DOHH2 (cell line): ENCODE data around the gene CIAO3.
A peak's percentile ranks its signal among the peaks of the same experiment; 100 is the strongest.

ENCODE experiments used
- H3F3A ChIP-seq: fragments of 200-600 bp; sonication (generic), shearing (Covaris generic); 2 replicates; pipeline ENCODE4 v1.6.0; 2016; ENCODE audit warnings: antibody characterized with exemption, mild to moderate bottlenecking; ENCODE audit not compliant: control insufficient read depth, insufficient read depth
- H3K27ac ChIP-seq: fragments of 200-600 bp; sonication (generic); 2 replicates; pipeline ENCODE4 v1.5.1; 2014; ENCODE audit warnings: low read depth, mild to moderate bottlenecking, low read length, moderate library complexity
- H3K27me3 ChIP-seq: fragments of 200-600 bp; sonication (generic); 2 replicates; pipeline ENCODE4 v1.6.1; 2014; ENCODE audit warnings: mild to moderate bottlenecking, low read length, mixed read lengths; ENCODE audit not compliant: control insufficient read depth
- H3K36me3 ChIP-seq: fragments of 200-600 bp; sonication (generic); 2 replicates; pipeline ENCODE4 v1.6.1; 2014; ENCODE audit warnings: mild to moderate bottlenecking, low read length, moderate library complexity, mixed read lengths; ENCODE audit not compliant: control insufficient read depth
- H3K4me1 ChIP-seq: fragments of 200-600 bp; sonication (generic); 2 replicates; pipeline ENCODE4 v1.6.1; 2014; ENCODE audit warnings: mild to moderate bottlenecking, low read length, mixed read lengths; ENCODE audit not compliant: control insufficient read depth
- H3K4me2 ChIP-seq: fragments of 200-600 bp; sonication (generic); 2 replicates; pipeline ENCODE4 v1.6.0; 2014; ENCODE audit warnings: mild to moderate bottlenecking, low read length, moderate library complexity
- H3K4me3 ChIP-seq: fragments of 200-600 bp; sonication (generic); 2 replicates; pipeline ENCODE4 v1.5.1; 2014; ENCODE audit warnings: mild to moderate bottlenecking, low read length, mixed read lengths
- H3K79me2 ChIP-seq: fragments of 200-600 bp; sonication (generic); 2 replicates; pipeline ENCODE4 v1.6.1; 2014; ENCODE audit warnings: mild to moderate bottlenecking, low read length, mixed read lengths; ENCODE audit not compliant: control insufficient read depth
- H3K9me2 ChIP-seq: fragments of 200-600 bp; sonication (generic); replicated peaks from 2 replicates; pipeline ENCODE4 v1.6.1; 2014; ENCODE audit warnings: mild to moderate bottlenecking, low read length, mixed read lengths; ENCODE audit not compliant: control insufficient read depth
- H3K9me3 ChIP-seq: fragments of 200-600 bp; sonication (generic); 2 replicates; pipeline ENCODE4 v1.6.1; 2014; ENCODE audit warnings: antibody characterized with exemption, low read length, mixed read lengths; ENCODE audit not compliant: control insufficient read depth, insufficient read depth
- H4K20me1 ChIP-seq: fragments of 200-600 bp; sonication (generic); 2 replicates; pipeline ENCODE4 v1.6.0; 2014; ENCODE audit warnings: low read depth, mild to moderate bottlenecking, antibody characterized with exemption, low read length, moderate library complexity; ENCODE audit not compliant: control insufficient read depth, insufficient read depth
- CTCF ChIP-seq: fragments of 200-600 bp; sonication (generic); IDR thresholded peaks from one replicate; pipeline ENCODE4 v1.5.1; 2014; ENCODE audit warnings: antibody characterized with exemption, mild to moderate bottlenecking, low read depth, low read length; ENCODE audit not compliant: poor library complexity, severe bottlenecking
- EZH2phosphoT487 ChIP-seq: fragments of 200-600 bp; sonication (generic); IDR thresholded peaks from 2 replicates; pipeline ENCODE4 v1.6.1; 2017; ENCODE audit warnings: borderline replicate concordance, mild to moderate bottlenecking, antibody characterized with exemption, low read length, moderate library complexity, mixed read lengths

CIAO3 gene

DNA sequence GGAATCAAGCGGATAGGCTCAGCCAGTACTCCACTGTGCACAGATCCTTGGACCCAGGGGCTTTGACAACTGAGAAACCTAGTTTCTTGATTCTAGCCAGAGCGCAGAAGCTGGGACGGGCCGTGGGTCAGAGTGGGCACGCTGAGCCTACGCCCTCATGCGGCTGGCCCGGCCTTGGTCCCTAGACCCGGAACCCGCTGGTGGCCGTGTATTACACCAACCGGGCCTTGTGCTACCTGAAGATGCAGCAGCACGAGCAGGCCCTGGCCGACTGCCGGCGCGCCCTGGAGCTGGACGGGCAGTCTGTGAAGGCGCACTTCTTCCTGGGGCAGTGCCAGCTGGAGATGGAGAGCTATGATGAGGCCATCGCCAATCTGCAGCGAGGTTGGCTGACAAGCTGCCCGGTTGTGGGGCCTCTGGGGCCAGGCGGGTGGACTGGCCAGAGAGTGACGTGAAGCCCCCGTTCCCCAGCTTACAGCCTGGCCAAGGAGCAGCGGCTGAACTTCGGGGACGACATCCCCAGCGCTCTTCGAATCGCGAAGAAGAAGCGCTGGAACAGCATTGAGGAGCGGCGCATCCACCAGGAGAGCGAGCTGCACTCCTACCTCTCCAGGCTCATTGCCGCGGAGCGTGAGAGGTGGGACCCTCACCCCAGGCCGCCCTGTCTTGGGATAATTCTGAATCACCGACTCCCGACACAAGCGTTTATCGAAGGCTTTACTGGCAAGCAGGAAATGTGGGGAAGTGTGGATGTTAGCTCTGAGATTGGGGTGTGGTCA lies 59.6 kb downstream of the CIAO3 start:
- Histone ChIP-seq H3K36me3 (peaks cover 45% of the 10 kb centered on the region), H4K20me1 (peaks cover 19% of the 10 kb centered on the region), H3F3A (no peaks in the 10 kb centered on the region; the same call in 1 of the 2 replicates), H3K79me2 (peaks cover 36% of the 10 kb centered on the region), H3K4me3 (peak overlapping the region; percentile 98), H3K27me3 (no peaks in the 10 kb centered on the region), H3K9me2 (no peaks in the 10 kb centered on the region), H3K4me2 (peak overlapping the region; percentile 97), H3K9me3 (no peaks in the 10 kb centered on the region), H3K27ac (peak overlapping the region; percentile 60), H3K4me1 (peaks cover 45% of the 10 kb centered on the region)
- no peak for TF ChIP-seq EZH2phosphoT487
- TF ChIP-seq CTCF = peak; percentile 40

GRCh38 chr16:680625-680945 lies 60.2 kb downstream of the CIAO3 start:
- TF ChIP-seq CTCF (no peak), EZH2phosphoT487 (no peak)

GRCh38 chr16:679814-680624 lies 60.8 kb downstream of the CIAO3 start, which contains the start of gene STUB1:
Gene STUB1 (plus strand): TSS chr16:680410. CDS start chr16:680526, 116 bp downstream.
- Histone ChIP-seq H3K79me2 (peaks cover 36% of the 10 kb centered on the region), H3K36me3 (peaks cover 33% of the 10 kb centered on the region), H3K27me3 (peaks cover 3% of the 10 kb centered on the region; the same call in 1 of the 2 replicates), H3K4me3 (peak within 1 kb of the TSS; percentile 98), H3F3A (no peaks in the 10 kb centered on the region; the same call in 1 of the 2 replicates), H3K4me2 (peak within 1 kb of the TSS; percentile 97), H4K20me1 (peaks cover 19% of the 10 kb centered on the region), H3K4me1 (peaks cover 47% of the 10 kb centered on the region), H3K9me3 (no peaks in the 10 kb centered on the region), H3K9me2 (no peaks in the 10 kb centered on the region), H3K27ac (peak within 1 kb of the TSS; percentile 60)
- TF ChIP-seq CTCF = no peak
- no peak for TF ChIP-seq EZH2phosphoT487

More at GRCh38 chr16:680625-680945, 60.2 kb downstream of the CIAO3 start:
- no peaks in the 10 kb centered on the region for H3K9me3 ChIP-seq
- H4K20me1 ChIP-seq = peaks cover 19% of the 10 kb centered on the region
- H3K4me1 ChIP-seq = peaks cover 45% of the 10 kb centered on the region
- H3K79me2 ChIP-seq = peaks cover 36% of the 10 kb centered on the region
- peak overlapping the region; percentile 97 for H3K4me2 ChIP-seq
- H3K27me3 ChIP-seq = no peaks in the 10 kb centered on the region
- H3K4me3 ChIP-seq = peak overlapping the region; percentile 98
- peaks cover 39% of the 10 kb centered on the region for H3K36me3 ChIP-seq
- no peaks in the 10 kb centered on the region for H3K9me2 ChIP-seq
- H3F3A ChIP-seq = no peaks in the 10 kb centered on the region; the same call in 1 of the 2 replicates
- peak overlapping the region; percentile 60 for H3K27ac ChIP-seq
